Activated CD8-positive, alpha-beta memory T cell treated with anti-CD3 and anti-CD28 coated beads, Interleukin-2, amount 50 U/mL, for 24 hours (primary cell): Measurements from ENCODE around the gene KY.

Source experiments
- DNase-seq: peaks from one replicate; pipeline ENCODE4 v3.0.0-alpha.2; 2020; ENCODE audit errors: extremely low read depth

The KY gene

GRCh38 chr3:134644731-134645514, 5.9 kb downstream of the KY start:
- no peak for DNase-seq

GRCh38 chr3:134643150-134643675, 7.6 kb downstream of the KY start:
- no peak for DNase-seq

- no peak for DNase-seq
These were observed 8.2 kb downstream of the KY start for GRCh38 chr3:134642445-134643149.

GRCh38 chr3:134641671-134642300, 9.0 kb downstream of the KY start:
- DNase-seq, result no peak

GRCh38 chr3:134640872-134641470, 9.9 kb downstream of the KY start:
- no peak for DNase-seq

GRCh38 chr3:134640378-134640777, 10.4 kb downstream of the KY start:
- DNase-seq, result no peak

- no peak for DNase-seq
These were observed 12.3 kb downstream of the KY start for GRCh38 chr3:134638385-134639030.

GRCh38 chr3:134636406-134636805, 14.4 kb downstream of the KY start:
- DNase-seq, result no peak

GRCh38 chr3:134630506-134630905, 20.3 kb downstream of the KY start:
- DNase-seq, result no peak

- DNase-seq, result no peak
These were observed 21.9 kb downstream of the KY start for GRCh38 chr3:134628884-134629283.

GRCh38 chr3:134627831-134628230, 23.0 kb downstream of the KY start:
- no peak for DNase-seq

GRCh38 chr3:134625885-134626741, 24.7 kb downstream of the KY start:
- DNase-seq, result no peak

GRCh38 chr3:134625462-134625861, 25.4 kb downstream of the KY start:
- DNase-seq, result no peak

GRCh38 chr3:134624537-134625287, 26.1 kb downstream of the KY start:
- DNase-seq, result no peak

GRCh38 chr3:134623615-134624245, 27.1 kb downstream of the KY start:
- DNase-seq, result no peak

- no peak for DNase-seq
These were observed 27.9 kb downstream of the KY start for GRCh38 chr3:134622806-134623365.

GRCh38 chr3:134621854-134622253, 29.0 kb downstream of the KY start:
- DNase-seq, result no peak

GRCh38 chr3:134620476-134621115, 30.2 kb downstream of the KY start:
- DNase-seq, result no peak
